Iris pigment epithelial cell (primary cell): ENCODE measurements around the gene PANK4.
"Not testable (repeated sequence)": the region's sequence is repeated elsewhere in the genome, so short reads cannot be mapped to it uniquely, and the experiment has no call there.

Experiments used
- DNase-seq: peaks from one replicate; pipeline ENCODE4 v3.0.0-alpha.2; 2011; ENCODE audit warnings: low read depth

PANK4 gene

GRCh38 chr1:2460996-2461751 lies 65.2 kb downstream of the PANK4 start:
- no peak for DNase-seq

- DNase-seq: no peak
These were observed 66.2 kb downstream of the PANK4 start for GRCh38 chr1:2460203-2460602.

GRCh38 chr1:2459757-2460156 lies 66.6 kb downstream of the PANK4 start:
- DNase-seq: peak; percentile 11

DNA sequence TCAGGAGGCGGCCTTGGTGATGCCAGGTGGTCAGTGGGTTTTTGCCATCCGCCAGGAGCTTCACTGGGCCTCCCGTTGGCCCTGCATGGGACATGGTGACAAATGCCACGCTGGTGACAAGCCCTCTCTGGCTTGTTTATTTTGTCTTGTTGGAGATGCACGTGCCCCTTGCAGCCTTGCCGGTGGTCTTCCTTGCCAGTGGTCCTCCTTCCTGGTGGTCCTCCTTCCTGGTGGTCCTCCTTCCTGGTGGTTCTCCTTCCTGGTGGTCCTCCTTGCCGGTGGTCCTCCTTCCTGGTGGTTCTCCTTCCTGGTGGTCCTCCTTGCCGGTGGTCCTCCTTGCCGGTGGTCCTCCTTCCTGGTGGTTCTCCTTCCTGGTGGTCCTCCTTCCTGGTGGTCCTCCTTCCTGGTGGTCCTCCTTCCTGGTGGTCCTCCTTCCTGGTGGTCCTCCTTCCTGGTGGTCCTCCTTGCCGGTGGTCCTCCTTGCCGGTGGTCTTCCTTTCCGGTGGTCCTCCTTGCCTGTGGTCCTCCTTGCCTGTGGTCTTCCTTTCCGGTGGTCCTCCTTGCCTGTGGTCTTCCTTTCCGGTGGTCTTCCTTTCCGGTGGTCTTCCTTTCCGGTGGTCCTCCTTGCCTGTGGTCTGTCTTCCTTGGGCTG lies 67.2 kb downstream of the PANK4 start:
- not testable (repeated sequence) for DNase-seq

- no peak for DNase-seq
These were observed 67.7 kb downstream of the PANK4 start for GRCh38 chr1:2458687-2459086.
